Activated T-helper 2 cell treated with anti-CD3 and anti-CD28 coated beads, Interferon-gamma antibody, Interleukin-2, Interleukin-4, amounts not matched to agents 10 μg/mL and 5 μg/mL and 100 μg/mL, durations not matched to agents 14 hours and 24 hours and 36 hours (primary cell): ENCODE data around the gene ABCA6. TPM values are rescaled to one million over a fixed set of nuclear protein-coding genes. Genes with fewer than 3 reads are reported as not detected.

Experiments used
- DNase-seq: peaks from one replicate; pipeline ENCODE4 v3.0.0; 2021; ENCODE audit warnings: low spot score
- H3K27ac Mint-ChIP-seq: one replicate; pipeline ENCODE4 v1.8.0; 2021; ENCODE audit warnings: mixed read lengths
- H3K27me3 Mint-ChIP-seq: one replicate; pipeline ENCODE4 v1.8.0; 2021; ENCODE audit warnings: low read depth, mixed read lengths
- H3K36me3 Mint-ChIP-seq: one replicate; pipeline ENCODE4 v1.8.0; 2021; ENCODE audit warnings: low read depth, mixed read lengths
- H3K4me1 Mint-ChIP-seq: one replicate; pipeline ENCODE4 v1.8.0; 2021; ENCODE audit warnings: low read depth, mixed read lengths
- H3K4me3 Mint-ChIP-seq: one replicate; pipeline ENCODE4 v1.8.0; 2021; ENCODE audit warnings: low read depth, mild to moderate bottlenecking, moderate library complexity, mixed read lengths
- H3K9me3 Mint-ChIP-seq: one replicate; pipeline ENCODE4 v1.8.0; 2021; ENCODE audit warnings: mixed read lengths
- intact Hi-C: fragments of 100-400 bp; cut with micrococcal nuclease; formaldehyde crosslinking; loops from one replicate; pipeline ENCODE4 v1.15.1; 2023
- total RNA-seq: library from RNA; stranded (reverse); gene quantifications from 2 replicates; pipeline ENCODE4 v1.2.3, GENCODE V29; 2022

The ABCA6 gene
- total RNA-seq, 1 donor from 2014 or later: not detected

- DNase-seq: no peak
- Mint-ChIP-seq H3K4me3 (no peak overlapping the region), H3K27me3 (no peaks in the 10 kb centered on the region), H3K9me3 (no peaks in the 10 kb centered on the region), H3K36me3 (no peaks in the 10 kb centered on the region), H3K4me1 (no peaks in the 10 kb centered on the region), H3K27ac (no peak overlapping the region)
- intact Hi-C loops: no loop called here
Measured at GRCh38 chr17:69122065-69122464, 19.6 kb downstream of the ABCA6 start.

GRCh38 chr17:69117855-69118784, 23.6 kb downstream of the ABCA6 start:
- H3K27me3 Mint-ChIP-seq: no peaks in the 10 kb centered on the region
- no peak overlapping the region for H3K4me3 Mint-ChIP-seq
- intact Hi-C loops: no loop called here
- no peaks in the 10 kb centered on the region for H3K4me1 Mint-ChIP-seq
- no peak overlapping the region for H3K27ac Mint-ChIP-seq
- DNase-seq: no peak
- no peaks in the 10 kb centered on the region for H3K9me3 Mint-ChIP-seq
- no peaks in the 10 kb centered on the region for H3K36me3 Mint-ChIP-seq

GRCh38 chr17:69111794-69112193, 29.9 kb downstream of the ABCA6 start:
- Mint-ChIP-seq H3K27me3 (no peaks in the 10 kb centered on the region), H3K9me3 (no peaks in the 10 kb centered on the region), H3K27ac (no peak overlapping the region), H3K4me3 (no peak overlapping the region), H3K36me3 (no peaks in the 10 kb centered on the region), H3K4me1 (no peaks in the 10 kb centered on the region)
- DNase-seq: no peak
- intact Hi-C loops: no loop called here

- H3K27me3 Mint-ChIP-seq: no peaks in the 10 kb centered on the region
- no peak for DNase-seq
- H3K27ac Mint-ChIP-seq: no peak overlapping the region
- H3K4me1 Mint-ChIP-seq: no peaks in the 10 kb centered on the region
- H3K36me3 Mint-ChIP-seq: no peaks in the 10 kb centered on the region
- H3K9me3 Mint-ChIP-seq: no peaks in the 10 kb centered on the region
- H3K4me3 Mint-ChIP-seq: no peak overlapping the region
- intact Hi-C loops: no loop called here
Measured at GRCh38 chr17:69105907-69106730, 35.6 kb downstream of the ABCA6 start.

- Mint-ChIP-seq H3K4me1 (no peaks in the 10 kb centered on the region), H3K27ac (no peak overlapping the region), H3K4me3 (no peak overlapping the region), H3K9me3 (no peaks in the 10 kb centered on the region), H3K36me3 (no peaks in the 10 kb centered on the region), H3K27me3 (no peaks in the 10 kb centered on the region)
- intact Hi-C loops: no loop called here
- no peak for DNase-seq
Measured at GRCh38 chr17:69103557-69104233, 38.0 kb downstream of the ABCA6 start.

GRCh38 chr17:69098625-69099024, 43.1 kb downstream of the ABCA6 start:
- H3K27me3 Mint-ChIP-seq: no peaks in the 10 kb centered on the region

GRCh38 chr17:69096541-69096940, 45.2 kb downstream of the ABCA6 start:
- Mint-ChIP-seq H3K27ac (no peak overlapping the region), H3K36me3 (no peaks in the 10 kb centered on the region), H3K4me3 (no peak overlapping the region), H3K27me3 (peaks cover 4% of the 10 kb centered on the region), H3K4me1 (no peaks in the 10 kb centered on the region), H3K9me3 (no peaks in the 10 kb centered on the region)
- intact Hi-C loops: no loop called here
- no peak for DNase-seq

More at GRCh38 chr17:69098625-69099024, 43.1 kb downstream of the ABCA6 start:
- no peaks in the 10 kb centered on the region for H3K4me1 Mint-ChIP-seq
- H3K9me3 Mint-ChIP-seq: no peaks in the 10 kb centered on the region
- no peak overlapping the region for H3K27ac Mint-ChIP-seq
- intact Hi-C loops: no loop called here
- no peak overlapping the region for H3K4me3 Mint-ChIP-seq
- H3K36me3 Mint-ChIP-seq: no peaks in the 10 kb centered on the region
- no peak for DNase-seq

- H3K27me3 Mint-ChIP-seq: peaks cover 4% of the 10 kb centered on the region
- no peak for DNase-seq
- H3K4me1 Mint-ChIP-seq: no peaks in the 10 kb centered on the region
- no peaks in the 10 kb centered on the region for H3K9me3 Mint-ChIP-seq
- no peak overlapping the region for H3K4me3 Mint-ChIP-seq
- no peak overlapping the region for H3K27ac Mint-ChIP-seq
- H3K36me3 Mint-ChIP-seq: no peaks in the 10 kb centered on the region
- intact Hi-C loops: no loop called here
Measured at GRCh38 chr17:69093995-69094394, 47.7 kb downstream of the ABCA6 start.

GRCh38 chr17:69093279-69093789, 48.4 kb downstream of the ABCA6 start:
- peaks cover 4% of the 10 kb centered on the region for H3K27me3 Mint-ChIP-seq
- no peaks in the 10 kb centered on the region for H3K4me1 Mint-ChIP-seq
- DNase-seq: no peak
- H3K27ac Mint-ChIP-seq: no peak overlapping the region
- H3K36me3 Mint-ChIP-seq: no peaks in the 10 kb centered on the region
- H3K4me3 Mint-ChIP-seq: no peak overlapping the region
- no peaks in the 10 kb centered on the region for H3K9me3 Mint-ChIP-seq
- intact Hi-C loops: no loop called here

- no peaks in the 10 kb centered on the region for H3K36me3 Mint-ChIP-seq
- H3K4me1 Mint-ChIP-seq: no peaks in the 10 kb centered on the region
- peaks cover 4% of the 10 kb centered on the region for H3K27me3 Mint-ChIP-seq
- no peak for DNase-seq
- H3K4me3 Mint-ChIP-seq: no peak overlapping the region
- intact Hi-C loops: no loop called here
- no peaks in the 10 kb centered on the region for H3K9me3 Mint-ChIP-seq
- H3K27ac Mint-ChIP-seq: no peak overlapping the region
Measured at GRCh38 chr17:69090365-69090764, 51.3 kb downstream of the ABCA6 start.

GRCh38 chr17:69088643-69089200, 53.0 kb downstream of the ABCA6 start:
- no peak overlapping the region for H3K4me3 Mint-ChIP-seq
- DNase-seq: no peak
- H3K27me3 Mint-ChIP-seq: peaks cover 4% of the 10 kb centered on the region
- H3K36me3 Mint-ChIP-seq: no peaks in the 10 kb centered on the region
- intact Hi-C loops: no loop called here
- no peaks in the 10 kb centered on the region for H3K9me3 Mint-ChIP-seq
- H3K4me1 Mint-ChIP-seq: no peaks in the 10 kb centered on the region
- H3K27ac Mint-ChIP-seq: no peak overlapping the region

- Mint-ChIP-seq H3K27me3 (no peaks in the 10 kb centered on the region), H3K9me3 (peaks cover 4% of the 10 kb centered on the region), H3K27ac (no peak overlapping the region), H3K4me1 (no peaks in the 10 kb centered on the region), H3K4me3 (no peak overlapping the region), H3K36me3 (no peaks in the 10 kb centered on the region)
- no peak for DNase-seq
- intact Hi-C loops: no loop called here
Measured at GRCh38 chr17:69086641-69087040, 55.1 kb downstream of the ABCA6 start.
